Esophagus squamous epithelium (tissue), 4 donors: ENCODE data around the gene IPCEF1.

Experiments
- POLR2A ChIP-seq, 4 donors: fragments of 450-650 bp; IDR thresholded peaks; one replicate each; pipeline ENCODE4 v1.6.1; 2017; ENCODE audit warnings: antibody characterized with exemption in 4 of 4, mild to moderate bottlenecking in 4 of 4, moderate library complexity in 3 of 4
- TF ChIP-seq, protein P1 (sequence below), 6 experiments: fragments of 450-650 bp in 4 of 6; fragments of 200-600 bp in 2 of 6; sonication (generic) in 2 of 6; IDR thresholded peaks; one replicate each; pipeline ENCODE4 v1.5.1; 2016 to 2019; ENCODE audit warnings: antibody characterized with exemption in 6 of 6, mild to moderate bottlenecking in 4 of 6, moderate library complexity in 4 of 6

- TF ChIP-seq, protein P1, sequence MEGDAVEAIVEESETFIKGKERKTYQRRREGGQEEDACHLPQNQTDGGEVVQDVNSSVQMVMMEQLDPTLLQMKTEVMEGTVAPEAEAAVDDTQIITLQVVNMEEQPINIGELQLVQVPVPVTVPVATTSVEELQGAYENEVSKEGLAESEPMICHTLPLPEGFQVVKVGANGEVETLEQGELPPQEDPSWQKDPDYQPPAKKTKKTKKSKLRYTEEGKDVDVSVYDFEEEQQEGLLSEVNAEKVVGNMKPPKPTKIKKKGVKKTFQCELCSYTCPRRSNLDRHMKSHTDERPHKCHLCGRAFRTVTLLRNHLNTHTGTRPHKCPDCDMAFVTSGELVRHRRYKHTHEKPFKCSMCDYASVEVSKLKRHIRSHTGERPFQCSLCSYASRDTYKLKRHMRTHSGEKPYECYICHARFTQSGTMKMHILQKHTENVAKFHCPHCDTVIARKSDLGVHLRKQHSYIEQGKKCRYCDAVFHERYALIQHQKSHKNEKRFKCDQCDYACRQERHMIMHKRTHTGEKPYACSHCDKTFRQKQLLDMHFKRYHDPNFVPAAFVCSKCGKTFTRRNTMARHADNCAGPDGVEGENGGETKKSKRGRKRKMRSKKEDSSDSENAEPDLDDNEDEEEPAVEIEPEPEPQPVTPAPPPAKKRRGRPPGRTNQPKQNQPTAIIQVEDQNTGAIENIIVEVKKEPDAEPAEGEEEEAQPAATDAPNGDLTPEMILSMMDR (IDR thresholded peaks at IDR 0.05): no peak
- no peak for TF ChIP-seq POLR2A (IDR thresholded peaks at IDR 0.05)
Observed at GRCh38 chr6:154297721-154298120, 58.9 kb downstream of the IPCEF1 start.
